Measurements from ENCODE around the gene SLC2A6. TPM values are rescaled to one million over a fixed set of nuclear protein-coding genes. Genes with fewer than 3 reads are reported as not detected.

Gene SLC2A6
- total RNA-seq, 1 donor from 2014 or later = 24.3 TPM

- Histone ChIP-seq H3K9me3 (ENCODE audit: insufficient read depth, low read depth, low read length) (no peaks in the 10 kb centered on the region), H3K4me2 (ENCODE audit: low read length) (no peak overlapping the region), H3K36me3 (ENCODE audit: insufficient read depth, low read length) (no peaks in the 10 kb centered on the region), H3K27ac (ENCODE audit: low read depth, low read length) (no peak overlapping the region), H3K27me3 (ENCODE audit: insufficient read depth, low read length) (peaks cover 11% of the 10 kb centered on the region), H3K4me3 (ENCODE audit: insufficient read depth, low read depth, low read length) (no peak overlapping the region), H2AFZ (ENCODE audit: low read depth, low read length) (no peak overlapping the region), H3K9ac (ENCODE audit: low read length) (no peak overlapping the region), H4K20me1 (ENCODE audit: insufficient read depth, low read length) (no peaks in the 10 kb centered on the region), H3K79me2 (ENCODE audit: insufficient read depth, low read length) (no peaks in the 10 kb centered on the region), H3K4me1 (ENCODE audit: insufficient read depth, low read length) (no peaks in the 10 kb centered on the region)
- peaks cover 3% of the 10 kb centered on the region for H3K4me1 Mint-ChIP-seq (ENCODE audit: low read depth, unreplicated experiment)
- no peak for FAIRE-seq
- H3K9me3 Mint-ChIP-seq (ENCODE audit: unreplicated experiment) = no peaks in the 10 kb centered on the region
- no peak for DNase-seq (ENCODE audit: low read depth)
- H3K36me3 Mint-ChIP-seq (ENCODE audit: low read depth, unreplicated experiment) = no peaks in the 10 kb centered on the region
- H3K27ac Mint-ChIP-seq (ENCODE audit: unreplicated experiment) = no peak overlapping the region
- TF ChIP-seq CTCF (IDR thresholded peaks at IDR 0.05; ENCODE audit: insufficient read depth, low read depth, low read length) = no peak
- TF ChIP-seq EZH2 (IDR thresholded peaks at IDR 0.05; ENCODE audit: insufficient read depth, low read length) = no peak
- H3K4me3 Mint-ChIP-seq (ENCODE audit: unreplicated experiment) = no peak overlapping the region
- peaks cover 52% of the 10 kb centered on the region for H3K27me3 Mint-ChIP-seq (ENCODE audit: low read depth, unreplicated experiment)
These were observed 41.4 kb upstream of the SLC2A6 start for GRCh38 chr9:133520121-133520835.

- Histone ChIP-seq H3K4me2 (ENCODE audit: low read length) (no peak overlapping the region), H3K4me3 (ENCODE audit: insufficient read depth, low read depth, low read length) (no peak overlapping the region), H3K4me1 (ENCODE audit: insufficient read depth, low read length) (no peaks in the 10 kb centered on the region), H3K79me2 (ENCODE audit: insufficient read depth, low read length) (no peaks in the 10 kb centered on the region), H3K27ac (ENCODE audit: low read depth, low read length) (no peak overlapping the region), H4K20me1 (ENCODE audit: insufficient read depth, low read length) (no peaks in the 10 kb centered on the region), H3K9me3 (ENCODE audit: insufficient read depth, low read depth, low read length) (no peaks in the 10 kb centered on the region), H2AFZ (ENCODE audit: low read depth, low read length) (no peak overlapping the region), H3K9ac (ENCODE audit: low read length) (no peak overlapping the region), H3K27me3 (ENCODE audit: insufficient read depth, low read length) (peaks cover 11% of the 10 kb centered on the region), H3K36me3 (ENCODE audit: insufficient read depth, low read length) (no peaks in the 10 kb centered on the region)
- Mint-ChIP-seq H3K36me3 (ENCODE audit: low read depth, unreplicated experiment) (no peaks in the 10 kb centered on the region), H3K27me3 (ENCODE audit: low read depth, unreplicated experiment) (peaks cover 52% of the 10 kb centered on the region), H3K4me1 (ENCODE audit: low read depth, unreplicated experiment) (peaks cover 3% of the 10 kb centered on the region), H3K27ac (ENCODE audit: unreplicated experiment) (no peak overlapping the region), H3K4me3 (ENCODE audit: unreplicated experiment) (no peak overlapping the region), H3K9me3 (ENCODE audit: unreplicated experiment) (no peaks in the 10 kb centered on the region)
- TF ChIP-seq CTCF (IDR thresholded peaks at IDR 0.05; ENCODE audit: insufficient read depth, low read depth, low read length) (no peak), EZH2 (IDR thresholded peaks at IDR 0.05; ENCODE audit: insufficient read depth, low read length) (no peak)
- DNase-seq (ENCODE audit: low read depth) = no peak
- no peak for FAIRE-seq
These were observed 40.8 kb upstream of the SLC2A6 start for GRCh38 chr9:133519693-133520092.

All from astrocyte (in vitro differentiated cells and primary cell).